CD14-positive monocyte (primary cell): Measurements from ENCODE around the gene GDF9. TPM values are rescaled to one million over a fixed set of nuclear protein-coding genes. Genes with fewer than 3 reads are reported as not detected.
"Not testable (repeated sequence)": the region's sequence is repeated elsewhere in the genome, so short reads cannot be mapped to it uniquely, and the experiment has no call there.

Experiments
- DNase-seq, 3 donors: peaks; one replicate each; pipeline ENCODE4 v3.0.0-alpha.2; 2011 to 2022
- H2AFZ ChIP-seq: 2 replicates; pipeline ENCODE4 v1.6.0; 2012; ENCODE audit warnings: mild to moderate bottlenecking, low read depth, low read length, inconsistent platforms; ENCODE audit not compliant: insufficient read depth, poor library complexity, severe bottlenecking
- H3K27ac ChIP-seq, 2 donors: 1 replicate in 1 of 2; 2 replicates in 1 of 2; pipeline ENCODE4 v1.5.1; 2012 to 2013; ENCODE audit warnings: low read length in 2 of 2, control low read depth in 1 of 2, inconsistent platforms in 1 of 2, low read depth in 1 of 2, mild to moderate bottlenecking in 1 of 2
- H3K27me3 ChIP-seq, 2 donors: one replicate each; pipeline versions ENCODE4 v1.6.0 to v1.6.1; 2011 to 2013; ENCODE audit warnings: low read length in 2 of 2; ENCODE audit not compliant: control insufficient read depth in 2 of 2, insufficient read depth in 2 of 2
- H3K36me3 ChIP-seq, 2 donors: replicated peaks in 1 of 2; 1 replicate in 1 of 2; 2 replicates in 1 of 2; pipeline versions ENCODE4 v1.5.1 to v1.6.1; 2012 to 2013; ENCODE audit warnings: low read length in 2 of 2, control low read depth in 1 of 2, inconsistent platforms in 1 of 2, mild to moderate bottlenecking in 1 of 2; ENCODE audit not compliant: insufficient read depth in 2 of 2, control insufficient read depth in 1 of 2
- H3K4me1 ChIP-seq, 2 donors: 1 replicate in 1 of 2; 2 replicates in 1 of 2; pipeline versions ENCODE4 v1.5.1 to v1.6.1; 2012 to 2013; ENCODE audit warnings: low read length in 2 of 2, control low read depth in 1 of 2, inconsistent platforms in 1 of 2, mild to moderate bottlenecking in 1 of 2, moderate library complexity in 1 of 2; ENCODE audit not compliant: insufficient read depth in 2 of 2, control insufficient read depth in 1 of 2
- H3K4me2 ChIP-seq: replicated peaks from 2 replicates; pipeline ENCODE3; 2012; ENCODE audit warnings: low read length, moderate library complexity, mild to moderate bottlenecking; ENCODE audit not compliant: poor library complexity, severe bottlenecking; ENCODE audit errors: extremely low read depth
- H3K4me3 ChIP-seq, 3 experiments: fragments of 200-600 bp in 1 of 3; sonication (generic) in 1 of 3; replicated peaks in 1 of 3; 1 replicate in 2 of 3; 2 replicates in 1 of 3; pipeline ENCODE4 v1.5.1; 2011 to 2013; ENCODE audit warnings: low read length in 3 of 3, mild to moderate bottlenecking in 3 of 3, control low read depth in 2 of 3, low read depth in 2 of 3, inconsistent platforms in 1 of 3, moderate library complexity in 1 of 3
- H3K79me2 ChIP-seq: 2 replicates; pipeline ENCODE4 v1.6.0; 2012; ENCODE audit warnings: mild to moderate bottlenecking, control low read depth, inconsistent platforms, low read length, moderate library complexity; ENCODE audit not compliant: insufficient read depth
- H3K9ac ChIP-seq: 2 replicates; pipeline ENCODE4 v1.6.0; 2017; ENCODE audit warnings: low read length, mild to moderate bottlenecking; ENCODE audit not compliant: insufficient read depth, poor library complexity, severe bottlenecking
- H3K9me3 ChIP-seq, 2 donors: replicated peaks in 1 of 2; 1 replicate in 1 of 2; 2 replicates in 1 of 2; pipeline versions ENCODE4 v1.5.1 to v1.6.1; 2012 to 2013; ENCODE audit warnings: low read length in 2 of 2, control low read depth in 1 of 2; ENCODE audit not compliant: control insufficient read depth in 1 of 2, insufficient read depth in 1 of 2
- H4K20me1 ChIP-seq: 2 replicates; pipeline ENCODE4 v1.6.0; 2012; ENCODE audit warnings: mild to moderate bottlenecking, low read length, control low read depth, moderate library complexity; ENCODE audit not compliant: insufficient read depth
- H3K27ac Mint-ChIP-seq, 7 donors: one replicate each; pipeline ENCODE4 v1.8.0; 2020; ENCODE audit warnings: mild to moderate bottlenecking in 7 of 7, mixed read lengths in 7 of 7, moderate library complexity in 6 of 7, inconsistent platforms in 2 of 7
- H3K27me3 Mint-ChIP-seq, 3 donors: one replicate each; pipeline ENCODE4 v1.8.0; 2021 to 2022; ENCODE audit warnings: low read depth in 3 of 3, mild to moderate bottlenecking in 3 of 3, mixed read lengths in 3 of 3, moderate library complexity in 3 of 3, inconsistent platforms in 1 of 3
- H3K36me3 Mint-ChIP-seq, 2 donors: one replicate each; pipeline ENCODE4 v1.8.0; 2020; ENCODE audit warnings: mixed read lengths in 2 of 2, inconsistent platforms in 1 of 2, mild to moderate bottlenecking in 1 of 2
- H3K4me1 Mint-ChIP-seq: one replicate; pipeline ENCODE4 v1.8.0; 2020; ENCODE audit warnings: mild to moderate bottlenecking, mixed read lengths
- H3K4me3 Mint-ChIP-seq, 2 donors: one replicate each; pipeline ENCODE4 v1.8.0; 2020; ENCODE audit warnings: mild to moderate bottlenecking in 2 of 2, mixed read lengths in 2 of 2, moderate library complexity in 1 of 2
- H3K9me3 Mint-ChIP-seq, 7 donors: one replicate each; pipeline ENCODE4 v1.8.0; 2020 to 2022; ENCODE audit warnings: mixed read lengths in 7 of 7, mild to moderate bottlenecking in 6 of 7, moderate library complexity in 6 of 7, inconsistent platforms in 2 of 7
- CTCF ChIP-seq: fragments of 200-600 bp; IDR thresholded peaks from one replicate; pipeline ENCODE4 v1.8.0; 2022; ENCODE audit warnings: antibody characterized with exemption, mild to moderate bottlenecking
- WGBS: methylation state at CpG from one replicate; pipeline ENCODE4 v1.1.5; 2013; ENCODE audit warnings: missing lambda C conversion rate; ENCODE audit not compliant: insufficient coverage; 5-methylcytosine and 5-hydroxymethylcytosine counted together
- intact Hi-C, 2 donors: fragments of 100-400 bp; cut with micrococcal nuclease; formaldehyde crosslinking; loops; one replicate each; pipeline versions ENCODE4 v1.15.0 to v1.15.1; 2023
- polyA plus RNA-seq, 3 donors: library from polyadenylated mRNA; depleted of rRNA in 1 of 3; unstranded in 2 of 3; stranded (reverse) in 1 of 3; fragments of 300-500 nt in 2 of 3; fragments of >200 nt in 1 of 3; fragmentation: Illumina TruSeq in 2 of 3; gene quantifications; 1 replicate in 2 of 3; 2 replicates in 1 of 3; pipeline ENCODE4 v1.2.3, GENCODE V29; 2012 to 2021

GDF9 gene
- polyA plus RNA-seq, 3 donors, result 0.55 TPM; not detected in 2

GRCh38 chr5:132859889-132860437 is 6.3 kb downstream of the GDF9 start:
- H3K9ac ChIP-seq, result no peak overlapping the region
- H3K27ac Mint-ChIP-seq, result no peak overlapping the region
- H3K9me3 Mint-ChIP-seq, result peaks cover 0 to 1% (median 0%) of the 10 kb centered on the region in 7 donors
- H4K20me1 ChIP-seq, result no peaks in the 10 kb centered on the region
- no peaks in the 10 kb centered on the region for H3K36me3 ChIP-seq
- intact Hi-C loops, result loop anchor here in 1 of 2 donors (10.0 kb wide), 1 partner anchor 565 kb away; the partner anchor contains the start of gene SLC22A4
- no peak overlapping the region for H3K27ac ChIP-seq
- no peaks in the 10 kb centered on the region for H3K9me3 ChIP-seq
- no peak overlapping the region for H2AFZ ChIP-seq
- H3K4me3 ChIP-seq, result no peak overlapping the region
- no peaks in the 10 kb centered on the region for H3K79me2 ChIP-seq
- 80% methylated on average over 1 of the region's 2 CpGs for WGBS
- H3K27me3 ChIP-seq, result no peaks in the 10 kb centered on the region
- peaks cover 3% of the 10 kb centered on the region for H3K4me1 Mint-ChIP-seq
- H3K4me3 Mint-ChIP-seq, result no peak overlapping the region
- DNase-seq, result no peak
- no peak for TF ChIP-seq CTCF
- peaks cover 7 to 12% (median 9%) of the 10 kb centered on the region in 3 donors for H3K27me3 Mint-ChIP-seq
- peaks cover 0 to 12% of the 10 kb centered on the region in 2 donors for H3K4me1 ChIP-seq
- no peak overlapping the region for H3K4me2 ChIP-seq
- no peaks in the 10 kb centered on the region for H3K36me3 Mint-ChIP-seq

DNA sequence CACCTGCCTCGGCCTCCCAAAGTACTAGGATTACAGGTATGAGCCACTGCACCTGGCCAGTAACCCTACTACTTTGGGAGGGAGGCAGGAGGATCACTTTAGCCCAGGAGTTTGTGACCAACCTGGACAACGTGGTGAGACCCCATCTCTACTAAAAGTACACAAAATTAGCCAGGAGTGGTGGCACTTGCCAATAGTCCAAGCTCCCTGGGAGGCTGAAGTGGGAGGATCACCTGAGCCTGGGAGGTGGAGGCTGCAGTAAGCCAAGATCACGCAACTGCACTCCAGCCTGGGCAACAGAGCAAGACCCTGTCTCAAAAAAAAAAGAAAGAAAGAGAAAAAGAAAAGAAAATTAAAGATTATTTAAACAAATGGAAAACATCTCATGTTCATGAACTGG is 10.3 kb downstream of the GDF9 start:
- Histone ChIP-seq H3K79me2 (no peaks in the 10 kb centered on the region), H3K9me3 (no peaks in the 10 kb centered on the region), H3K4me1 (no peaks in the 10 kb centered on the region), H3K4me3 (no peak overlapping the region), H4K20me1 (no peaks in the 10 kb centered on the region), H2AFZ (no peak overlapping the region), H3K27ac (no peak overlapping the region), H3K36me3 (no peaks in the 10 kb centered on the region), H3K4me2 (no peak overlapping the region), H3K9ac (no peak overlapping the region), H3K27me3 (no peaks in the 10 kb centered on the region)
- Mint-ChIP-seq H3K27ac (peak overlapping the region in 1 of 7 donors; percentile 50), H3K36me3 (no peaks in the 10 kb centered on the region), H3K27me3 (peaks cover 5 to 9% (median 9%) of the 10 kb centered on the region in 3 donors), H3K4me1 (no peaks in the 10 kb centered on the region), H3K9me3 (peaks cover 0 to 1% (median 0%) of the 10 kb centered on the region in 7 donors), H3K4me3 (no peak overlapping the region)
- TF ChIP-seq CTCF, result no peak
- no peak for DNase-seq
- no CpG with 5 or more reads among the region's 3 CpGs for WGBS
- intact Hi-C loops, result no loop called here

GRCh38 chr5:132854992-132855391 is 11.3 kb downstream of the GDF9 start:
- DNase-seq, H3K4me2 ChIP-seq, intact Hi-C loops, H3K27me3 ChIP-seq, H3K4me3 ChIP-seq, H4K20me1 ChIP-seq, H3K27me3 Mint-ChIP-seq, H3K27ac Mint-ChIP-seq, H3K9me3 Mint-ChIP-seq, H3K9ac ChIP-seq, H2AFZ ChIP-seq, H3K36me3 ChIP-seq, H3K79me2 ChIP-seq, H3K27ac ChIP-seq, H3K9me3 ChIP-seq, H3K4me1 Mint-ChIP-seq, H3K4me3 Mint-ChIP-seq, H3K4me1 ChIP-seq, H3K36me3 Mint-ChIP-seq: not testable (repeated sequence)
- WGBS, result 100% methylated on average over 2 of the region's 5 CpGs
